ENCODE results near the gene RBM15B. TPM values are rescaled to one million over a fixed set of nuclear protein-coding genes. Genes with fewer than 3 reads are reported as not detected.

Gene RBM15B
- polyA plus RNA-seq, 1 donor (not counting 4 experiments of a cell fraction or from before 2014, with no cell fraction given): 10.2 TPM

DNA sequence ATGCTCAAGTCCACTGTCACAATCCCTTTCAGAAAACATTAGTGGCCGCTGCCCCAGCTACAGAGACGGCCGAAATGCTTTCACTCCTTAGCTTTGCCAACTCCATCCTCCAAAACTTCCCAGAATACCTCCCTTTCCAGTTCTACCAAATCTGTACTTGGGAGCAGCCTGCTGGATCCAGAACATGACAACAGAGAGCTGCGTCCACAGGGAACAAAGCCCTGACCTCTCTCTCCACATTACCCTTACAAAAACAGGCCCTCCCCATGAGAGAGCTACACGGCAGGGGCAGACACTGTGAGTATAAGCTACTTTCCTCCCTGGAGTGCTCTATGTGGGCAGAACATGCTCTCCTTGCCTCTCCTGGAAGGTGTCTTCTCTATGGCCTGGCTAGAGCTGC, 6.3 kb downstream of the RBM15B start:
- Histone ChIP-seq H3K36me3 (ENCODE audit: control insufficient read depth in 2 of 2, extremely low read depth in 1 of 2, insufficient read depth in 2 of 2, low read length in 2 of 2) (peaks cover 29 to 48% of the 10 kb centered on the region in 2 experiments), H3K79me2 (ENCODE audit: control insufficient read depth, insufficient read depth, low read length) (peaks cover 40% of the 10 kb centered on the region), H3K4me1 (ENCODE audit: control insufficient read depth, extremely low read depth, insufficient read depth, low read length) (peaks cover 4% of the 10 kb centered on the region), H3K9ac (ENCODE audit: control insufficient read depth, extremely low read depth, insufficient read depth, low read length) (no peak overlapping the region), H3K4me3 (ENCODE audit: control insufficient read depth in 2 of 3, extremely low read depth in 1 of 3, insufficient read depth in 2 of 3, low read depth in 1 of 3, low read length in 3 of 3) (no peak overlapping the region), H2AFZ (ENCODE audit: control insufficient read depth, low read length) (no peak overlapping the region), H3K4me2 (ENCODE audit: control insufficient read depth, extremely low read depth, insufficient read depth, low read depth, low read length) (no peak overlapping the region), H3K9me3 (ENCODE audit: control insufficient read depth, low read depth, low read length) (no peaks in the 10 kb centered on the region), H3K9me1 (ENCODE audit: control insufficient read depth, extremely low read depth, insufficient read depth, low read length) (no peaks in the 10 kb centered on the region), H3K27ac (ENCODE audit: control insufficient read depth, insufficient read depth, low read length) (no peak overlapping the region), H4K20me1 (ENCODE audit: control insufficient read depth, extremely low read depth, insufficient read depth, low read length) (peaks cover 16% of the 10 kb centered on the region), H3K27me3 (ENCODE audit: control insufficient read depth, extremely low read depth, insufficient read depth, low read length) (no peaks in the 10 kb centered on the region)
- FAIRE-seq (no peak), DNase-seq (ENCODE audit: low read depth, low spot score) (no peak)
- dilution Hi-C loops (cut with MboI; ENCODE audit: extremely low pct_ligation_motif_present, low sequenced_read_pairs): loop anchor here (25.0 kb wide), 1 partner anchor 785 kb away; the partner anchor contains the start of genes CISH and MAPKAPK3
- no peak for TF ChIP-seq EZH2 (IDR thresholded peaks at IDR 0.05; ENCODE audit: low read length)
- TF ChIP-seq, protein P1, sequence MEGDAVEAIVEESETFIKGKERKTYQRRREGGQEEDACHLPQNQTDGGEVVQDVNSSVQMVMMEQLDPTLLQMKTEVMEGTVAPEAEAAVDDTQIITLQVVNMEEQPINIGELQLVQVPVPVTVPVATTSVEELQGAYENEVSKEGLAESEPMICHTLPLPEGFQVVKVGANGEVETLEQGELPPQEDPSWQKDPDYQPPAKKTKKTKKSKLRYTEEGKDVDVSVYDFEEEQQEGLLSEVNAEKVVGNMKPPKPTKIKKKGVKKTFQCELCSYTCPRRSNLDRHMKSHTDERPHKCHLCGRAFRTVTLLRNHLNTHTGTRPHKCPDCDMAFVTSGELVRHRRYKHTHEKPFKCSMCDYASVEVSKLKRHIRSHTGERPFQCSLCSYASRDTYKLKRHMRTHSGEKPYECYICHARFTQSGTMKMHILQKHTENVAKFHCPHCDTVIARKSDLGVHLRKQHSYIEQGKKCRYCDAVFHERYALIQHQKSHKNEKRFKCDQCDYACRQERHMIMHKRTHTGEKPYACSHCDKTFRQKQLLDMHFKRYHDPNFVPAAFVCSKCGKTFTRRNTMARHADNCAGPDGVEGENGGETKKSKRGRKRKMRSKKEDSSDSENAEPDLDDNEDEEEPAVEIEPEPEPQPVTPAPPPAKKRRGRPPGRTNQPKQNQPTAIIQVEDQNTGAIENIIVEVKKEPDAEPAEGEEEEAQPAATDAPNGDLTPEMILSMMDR (optimal IDR thresholded peaks at IDR 0.05 in 1 of 3, IDR thresholded peaks at IDR 0.05 in 1 of 3, conservative IDR thresholded peaks at IDR 0.05 in 1 of 3; ENCODE audit: extremely low read depth in 1 of 3, insufficient read depth in 2 of 3, low read length in 3 of 3): no peak

DNA sequence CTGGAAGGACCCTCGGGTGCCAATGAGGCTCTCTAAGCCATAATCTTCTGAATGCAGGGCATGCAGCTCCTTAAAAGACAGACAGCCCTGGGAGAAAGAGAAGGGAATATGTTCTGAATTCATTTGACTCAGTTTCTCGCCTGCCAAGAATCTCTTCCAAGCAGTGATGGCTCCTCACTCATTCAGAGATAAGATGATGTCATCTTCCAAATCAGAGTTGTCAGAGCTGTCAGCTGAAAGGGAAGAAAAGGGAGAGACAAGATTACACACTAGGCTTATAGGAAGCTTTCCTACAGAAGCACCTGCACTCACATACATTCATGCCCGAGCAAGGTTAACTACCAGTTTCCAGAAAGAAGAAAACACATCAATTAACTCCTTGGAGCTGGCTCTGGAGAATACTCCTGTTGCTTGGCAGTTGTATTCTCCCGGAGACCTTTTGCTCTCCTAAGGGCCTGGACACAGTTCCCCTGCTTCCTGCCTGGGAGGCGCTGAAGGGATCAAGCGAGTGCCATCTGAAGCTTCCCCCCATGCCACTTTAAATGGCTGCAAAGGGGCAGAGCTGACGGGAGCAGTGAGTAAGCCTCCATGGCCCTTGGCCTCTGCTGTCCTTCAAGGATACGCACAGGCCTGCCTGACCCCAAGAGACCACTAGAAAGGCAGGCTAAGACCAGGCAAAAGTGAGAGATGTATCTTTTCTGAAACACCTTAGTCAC, 7.7 kb downstream of the RBM15B start:
- Histone ChIP-seq H4K20me1 (ENCODE audit: control insufficient read depth, extremely low read depth, insufficient read depth, low read length) (peaks cover 13% of the 10 kb centered on the region), H3K27me3 (ENCODE audit: control insufficient read depth, extremely low read depth, insufficient read depth, low read length) (no peaks in the 10 kb centered on the region), H3K79me2 (ENCODE audit: control insufficient read depth, insufficient read depth, low read length) (peaks cover 27% of the 10 kb centered on the region), H3K4me3 (ENCODE audit: control insufficient read depth in 2 of 3, extremely low read depth in 1 of 3, insufficient read depth in 2 of 3, low read depth in 1 of 3, low read length in 3 of 3) (no peak overlapping the region), H3K4me2 (ENCODE audit: control insufficient read depth, extremely low read depth, insufficient read depth, low read depth, low read length) (no peak overlapping the region), H3K9ac (ENCODE audit: control insufficient read depth, extremely low read depth, insufficient read depth, low read length) (no peak overlapping the region), H3K36me3 (ENCODE audit: control insufficient read depth in 2 of 2, extremely low read depth in 1 of 2, insufficient read depth in 2 of 2, low read length in 2 of 2) (peaks cover 29 to 45% of the 10 kb centered on the region in 2 experiments), H3K9me3 (ENCODE audit: control insufficient read depth, low read depth, low read length) (no peaks in the 10 kb centered on the region), H3K9me1 (ENCODE audit: control insufficient read depth, extremely low read depth, insufficient read depth, low read length) (no peaks in the 10 kb centered on the region), H3K27ac (ENCODE audit: control insufficient read depth, insufficient read depth, low read length) (no peak overlapping the region), H3K4me1 (ENCODE audit: control insufficient read depth, extremely low read depth, insufficient read depth, low read length) (no peaks in the 10 kb centered on the region), H2AFZ (ENCODE audit: control insufficient read depth, low read length) (no peak overlapping the region)
- no peak for DNase-seq (ENCODE audit: low read depth, low spot score)
- TF ChIP-seq, protein P1 (optimal IDR thresholded peaks at IDR 0.05 in 1 of 3, IDR thresholded peaks at IDR 0.05 in 1 of 3, conservative IDR thresholded peaks at IDR 0.05 in 1 of 3; ENCODE audit: extremely low read depth in 1 of 3, insufficient read depth in 2 of 3, low read length in 3 of 3): no peak
- TF ChIP-seq EZH2 (IDR thresholded peaks at IDR 0.05; ENCODE audit: low read length): no peak
- no peak for FAIRE-seq
- dilution Hi-C loops (cut with MboI; ENCODE audit: extremely low pct_ligation_motif_present, low sequenced_read_pairs): loop anchor here (25.0 kb wide), 1 partner anchor 786 kb away; the partner anchor contains the start of genes CISH and MAPKAPK3

All from keratinocyte (primary cell).